Activated CD8-positive, alpha-beta memory T cell treated with anti-CD3 and anti-CD28 coated beads, Interleukin-2, amount 10 ng/mL, durations not matched to agents 7 days and 5 days (primary cell): ENCODE data around the gene FBXW7. TPM values are rescaled to one million over a fixed set of nuclear protein-coding genes. Genes with fewer than 3 reads are reported as not detected.

Experiments
- ATAC-seq: fragments of 150-1000 bp; cut with Tn5 transposase; one replicate; pipeline ENCODE4 v1.10.0; 2021; ENCODE audit warnings: moderate library complexity
- CTCF ChIA-PET: fragments of 350-600 bp; sonication (Branson Sonifier 250); formaldehyde crosslinking; loops from one replicate; lab custom pipeline; 2021; ENCODE audit warnings: antibody characterized with exemption; lab: Charles Lee
- DNase-seq: peaks from one replicate; pipeline ENCODE4 v3.0.0-alpha.2; 2020
- H3K27ac Mint-ChIP-seq: one replicate; pipeline ENCODE4 v1.8.0; 2021; ENCODE audit warnings: mild to moderate bottlenecking, mixed read lengths
- H3K27me3 Mint-ChIP-seq: one replicate; pipeline ENCODE4 v1.8.0; 2021; ENCODE audit warnings: mixed read lengths
- H3K36me3 Mint-ChIP-seq: one replicate; pipeline ENCODE4 v1.8.0; 2021; ENCODE audit warnings: mild to moderate bottlenecking, mixed read lengths
- H3K4me1 Mint-ChIP-seq: one replicate; pipeline ENCODE4 v1.8.0; 2021; ENCODE audit warnings: mixed read lengths
- H3K4me3 Mint-ChIP-seq: one replicate; pipeline ENCODE4 v1.8.0; 2021; ENCODE audit warnings: mild to moderate bottlenecking, moderate library complexity, mixed read lengths
- H3K9me3 Mint-ChIP-seq: one replicate; pipeline ENCODE4 v1.8.0; 2022; ENCODE audit warnings: low read depth, mixed read lengths
- total RNA-seq, 2 experiments: library from RNA; stranded (reverse); gene quantifications; one replicate each; pipeline ENCODE4 v1.2.3, GENCODE V29; 2021

FBXW7 gene
- total RNA-seq, 2 experiments from 2014 or later = 49.3 to 62.9 TPM

GRCh38 chr4:152476796-152477195 is 59.1 kb downstream of the FBXW7 start:
- Mint-ChIP-seq H3K9me3 (peaks cover 2% of the 10 kb centered on the region), H3K4me3 (no peak overlapping the region), H3K36me3 (peaks cover 51% of the 10 kb centered on the region), H3K27me3 (no peaks in the 10 kb centered on the region), H3K27ac (no peak overlapping the region), H3K4me1 (peaks cover 15% of the 10 kb centered on the region)
- ATAC-seq (no peak), DNase-seq (no peak)
- CTCF ChIA-PET = no interaction called here

GRCh38 chr4:152471251-152471792 is 64.6 kb downstream of the FBXW7 start:
- CTCF ChIA-PET = interaction anchor here (1.0 kb wide), 1 partner anchor 13 kb away, joined by 3 read pairs; no protein-coding TSS in a partner anchor
- DNase-seq (no peak), ATAC-seq (no peak)
- H3K4me3 Mint-ChIP-seq = no peak overlapping the region
- H3K27ac Mint-ChIP-seq = no peak overlapping the region
- H3K9me3 Mint-ChIP-seq = peaks cover 9% of the 10 kb centered on the region
- H3K36me3 Mint-ChIP-seq = peaks cover 41% of the 10 kb centered on the region
- peaks cover 2% of the 10 kb centered on the region for H3K4me1 Mint-ChIP-seq
- H3K27me3 Mint-ChIP-seq = no peaks in the 10 kb centered on the region

GRCh38 chr4:152468408-152468807 is 67.5 kb downstream of the FBXW7 start:
- no peak for ATAC-seq
- DNase-seq = no peak
- CTCF ChIA-PET = interaction anchor here (1.2 to 1.8 kb wide), 2 partner anchors 16 to 31 kb away, joined by 3 to 4 read pairs; no protein-coding TSS in a partner anchor
- H3K27me3 Mint-ChIP-seq = no peaks in the 10 kb centered on the region
- peaks cover 12% of the 10 kb centered on the region for H3K9me3 Mint-ChIP-seq
- H3K4me1 Mint-ChIP-seq = peaks cover 21% of the 10 kb centered on the region
- H3K4me3 Mint-ChIP-seq = no peak overlapping the region
- peaks cover 34% of the 10 kb centered on the region for H3K36me3 Mint-ChIP-seq
- no peak overlapping the region for H3K27ac Mint-ChIP-seq

GRCh38 chr4:152467101-152467500 is 68.8 kb downstream of the FBXW7 start:
- H3K4me3 Mint-ChIP-seq = no peak overlapping the region
- CTCF ChIA-PET = interaction anchor here (1.8 kb wide), 1 partner anchor 17 kb away, joined by 4 read pairs; no protein-coding TSS in a partner anchor

GRCh38 chr4:152464030-152464823 is 71.7 kb downstream of the FBXW7 start:
- CTCF ChIA-PET = interaction anchor here (0.8 to 1.6 kb wide), 4 partner anchors 10 to 37 kb away, joined by 3 to 6 read pairs (median 4); no protein-coding TSS in a partner anchor
- H3K4me3 Mint-ChIP-seq = no peak overlapping the region

More at GRCh38 chr4:152467101-152467500, 68.8 kb downstream of the FBXW7 start:
- Mint-ChIP-seq H3K27ac (no peak overlapping the region), H3K27me3 (no peaks in the 10 kb centered on the region), H3K36me3 (peaks cover 33% of the 10 kb centered on the region), H3K9me3 (peaks cover 12% of the 10 kb centered on the region), H3K4me1 (peaks cover 35% of the 10 kb centered on the region)
- DNase-seq (no peak), ATAC-seq (no peak)

GRCh38 chr4:152463562-152463961 is 72.3 kb downstream of the FBXW7 start:
- CTCF ChIA-PET = interaction anchor here (0.8 to 1.6 kb wide), 3 partner anchors 9 to 38 kb away, joined by 3 to 6 read pairs (median 4); no protein-coding TSS in a partner anchor
- no peak for ATAC-seq

More at GRCh38 chr4:152464030-152464823, 71.7 kb downstream of the FBXW7 start:
- H3K9me3 Mint-ChIP-seq = peaks cover 7% of the 10 kb centered on the region
- peak overlapping the region; percentile 70 for H3K27ac Mint-ChIP-seq
- peaks cover 22% of the 10 kb centered on the region for H3K36me3 Mint-ChIP-seq
- no peaks in the 10 kb centered on the region for H3K27me3 Mint-ChIP-seq
- peak; percentile 48 for ATAC-seq
- peaks cover 55% of the 10 kb centered on the region for H3K4me1 Mint-ChIP-seq
- DNase-seq = no peak

GRCh38 chr4:152462695-152463094 is 73.2 kb downstream of the FBXW7 start:
- no peak for DNase-seq
- H3K9me3 Mint-ChIP-seq = peaks cover 3% of the 10 kb centered on the region
- peaks cover 20% of the 10 kb centered on the region for H3K36me3 Mint-ChIP-seq
- no peak overlapping the region for H3K4me3 Mint-ChIP-seq
- H3K27me3 Mint-ChIP-seq = no peaks in the 10 kb centered on the region
- ATAC-seq = no peak
- peaks cover 67% of the 10 kb centered on the region for H3K4me1 Mint-ChIP-seq
- H3K27ac Mint-ChIP-seq = peak overlapping the region; percentile 26
- CTCF ChIA-PET = interaction anchor here (0.6 kb wide), 1 partner anchor 1046 kb away, joined by 3 read pairs; no protein-coding TSS in a partner anchor

More at GRCh38 chr4:152463562-152463961, 72.3 kb downstream of the FBXW7 start:
- Mint-ChIP-seq H3K27ac (peak overlapping the region; percentile 70), H3K4me3 (no peak overlapping the region), H3K9me3 (peaks cover 7% of the 10 kb centered on the region), H3K36me3 (peaks cover 22% of the 10 kb centered on the region), H3K27me3 (no peaks in the 10 kb centered on the region), H3K4me1 (peaks cover 62% of the 10 kb centered on the region)
- DNase-seq = no peak

- DNase-seq = no peak
- no peak overlapping the region for H3K4me3 Mint-ChIP-seq
- CTCF ChIA-PET = no interaction called here
- H3K27ac Mint-ChIP-seq = peak overlapping the region; percentile 63
- peaks cover 70% of the 10 kb centered on the region for H3K4me1 Mint-ChIP-seq
- H3K9me3 Mint-ChIP-seq = peaks cover 3% of the 10 kb centered on the region
- H3K36me3 Mint-ChIP-seq = peaks cover 16% of the 10 kb centered on the region
- ATAC-seq = no peak
- H3K27me3 Mint-ChIP-seq = no peaks in the 10 kb centered on the region
These were observed 73.8 kb downstream of the FBXW7 start for GRCh38 chr4:152462047-152462446.

- H3K27me3 Mint-ChIP-seq = no peaks in the 10 kb centered on the region
- CTCF ChIA-PET = interaction anchor here (0.6 to 1.1 kb wide), 4 partner anchors 24 to 75 kb away, joined by 3 to 9 read pairs (median 3); partner anchors contain the start of gene FBXW7
These were observed 75.4 kb downstream of the FBXW7 start for GRCh38 chr4:152460488-152460887.

GRCh38 chr4:152459326-152459725 is 76.6 kb downstream of the FBXW7 start:
- peak overlapping the region; percentile 91 for H3K27ac Mint-ChIP-seq
- H3K27me3 Mint-ChIP-seq = no peaks in the 10 kb centered on the region
- H3K4me1 Mint-ChIP-seq = peaks cover 77% of the 10 kb centered on the region
- CTCF ChIA-PET = interaction anchor here (0.7 to 1.7 kb wide), 9 partner anchors 27 to 1094 kb away, joined by 3 to 16 read pairs (median 3); partner anchors contain the start of gene FBXW7
- DNase-seq (peak; percentile 67), ATAC-seq (peak; percentile 74)
- peak overlapping the region; percentile 51 for H3K4me3 Mint-ChIP-seq
- no peaks in the 10 kb centered on the region for H3K9me3 Mint-ChIP-seq
- H3K36me3 Mint-ChIP-seq = peaks cover 13% of the 10 kb centered on the region

More at GRCh38 chr4:152460488-152460887, 75.4 kb downstream of the FBXW7 start:
- peak overlapping the region; percentile 76 for H3K27ac Mint-ChIP-seq
- no peak for ATAC-seq
- no peaks in the 10 kb centered on the region for H3K9me3 Mint-ChIP-seq
- H3K4me3 Mint-ChIP-seq = no peak overlapping the region
- DNase-seq = no peak
- peaks cover 13% of the 10 kb centered on the region for H3K36me3 Mint-ChIP-seq
- H3K4me1 Mint-ChIP-seq = peaks cover 78% of the 10 kb centered on the region

GRCh38 chr4:152458801-152459302 is 77.0 kb downstream of the FBXW7 start:
- CTCF ChIA-PET = interaction anchor here (0.7 to 1.7 kb wide), 9 partner anchors 28 to 1094 kb away, joined by 3 to 16 read pairs (median 3); partner anchors contain the start of gene FBXW7
- DNase-seq = peak; percentile 47
- H3K27me3 Mint-ChIP-seq = no peaks in the 10 kb centered on the region
- peak overlapping the region; percentile 91 for H3K27ac Mint-ChIP-seq
- no peaks in the 10 kb centered on the region for H3K9me3 Mint-ChIP-seq
- H3K4me1 Mint-ChIP-seq = peaks cover 74% of the 10 kb centered on the region
- peaks cover 13% of the 10 kb centered on the region for H3K36me3 Mint-ChIP-seq
- ATAC-seq = peak; percentile 81
- peak overlapping the region; percentile 51 for H3K4me3 Mint-ChIP-seq

- no peak for ATAC-seq
- CTCF ChIA-PET = interaction anchor here (0.7 to 3.3 kb wide), 6 partner anchors 29 to 357 kb away, joined by 3 to 12 read pairs (median 4); partner anchors contain the start of gene FBXW7
These were observed 79.3 kb downstream of the FBXW7 start for GRCh38 chr4:152456609-152457008.

GRCh38 chr4:152455311-152455710 is 80.6 kb downstream of the FBXW7 start:
- peaks cover 41% of the 10 kb centered on the region for H3K4me1 Mint-ChIP-seq
- peaks cover 4% of the 10 kb centered on the region for H3K36me3 Mint-ChIP-seq
- H3K27ac Mint-ChIP-seq = no peak overlapping the region
- no peak for DNase-seq
- no peaks in the 10 kb centered on the region for H3K27me3 Mint-ChIP-seq
- no peak for ATAC-seq
- no peak overlapping the region for H3K4me3 Mint-ChIP-seq
- CTCF ChIA-PET = interaction anchor here (1.3 to 3.3 kb wide), 8 partner anchors 46 to 324 kb away, joined by 3 to 12 read pairs (median 6); partner anchors contain the start of gene FBXW7
- H3K9me3 Mint-ChIP-seq = no peaks in the 10 kb centered on the region

More at GRCh38 chr4:152456609-152457008, 79.3 kb downstream of the FBXW7 start:
- Mint-ChIP-seq H3K4me3 (no peak overlapping the region), H3K27ac (no peak overlapping the region), H3K27me3 (no peaks in the 10 kb centered on the region), H3K9me3 (no peaks in the 10 kb centered on the region), H3K4me1 (peaks cover 52% of the 10 kb centered on the region), H3K36me3 (peaks cover 5% of the 10 kb centered on the region)
- no peak for DNase-seq
